ENCODE measurements around the gene PC. TPM values are rescaled to one million over a fixed set of nuclear protein-coding genes. Genes with fewer than 3 reads are reported as not detected.
A peak's percentile ranks its signal among the peaks of the same experiment; 100 is the strongest.

PC gene
- total RNA-seq, 1 donor from 2014 or later: 8.6 TPM

- ATAC-seq (ENCODE audit: poor library complexity) (no peak), DNase-seq (no peak)
These were observed 78.6 kb downstream of the PC start for GRCh38 chr11:66879583-66879982.

GRCh38 chr11:66879000-66879399 is 79.2 kb downstream of the PC start:
- DNase-seq (no peak), ATAC-seq (ENCODE audit: poor library complexity) (no peak)
- intact Hi-C loops (cut with DNase I): no loop called here

More at GRCh38 chr11:66879583-66879982, 78.6 kb downstream of the PC start:
- intact Hi-C loops (cut with DNase I): no loop called here

- no peak for DNase-seq
- intact Hi-C loops (cut with DNase I): no loop called here
- ATAC-seq (ENCODE audit: poor library complexity): peak; percentile 26
These were observed 79.7 kb downstream of the PC start for GRCh38 chr11:66878474-66878873.

- DNase-seq: no peak
- intact Hi-C loops (cut with DNase I): no loop called here
These were observed 80.4 kb downstream of the PC start for GRCh38 chr11:66877588-66878385.

GRCh38 chr11:66875378-66875777 is 82.8 kb downstream of the PC start:
- ATAC-seq (ENCODE audit: poor library complexity) (no peak), DNase-seq (no peak)
- intact Hi-C loops (cut with DNase I): no loop called here

More at GRCh38 chr11:66877588-66878385, 80.4 kb downstream of the PC start:
- ATAC-seq (ENCODE audit: poor library complexity): no peak

GRCh38 chr11:66874232-66874631 is 84.0 kb downstream of the PC start:
- no peak for DNase-seq
- ATAC-seq (ENCODE audit: poor library complexity): no peak
- intact Hi-C loops (cut with DNase I): no loop called here

- DNase-seq (no peak), ATAC-seq (ENCODE audit: poor library complexity) (no peak)
- intact Hi-C loops (cut with DNase I): no loop called here
These were observed 86.7 kb downstream of the PC start for GRCh38 chr11:66871521-66871901.

GRCh38 chr11:66870616-66871520 is 87.3 kb downstream of the PC start:
- no peak for DNase-seq
- no peak for ATAC-seq (ENCODE audit: poor library complexity)
- intact Hi-C loops (cut with DNase I): no loop called here

GRCh38 chr11:66870131-66870530 is 88.1 kb downstream of the PC start:
- DNase-seq: no peak
- intact Hi-C loops (cut with DNase I): no loop called here
- no peak for ATAC-seq (ENCODE audit: poor library complexity)

- intact Hi-C loops (cut with DNase I): no loop called here
- DNase-seq (no peak), ATAC-seq (ENCODE audit: poor library complexity) (no peak)
These were observed 88.7 kb downstream of the PC start for GRCh38 chr11:66869567-66869870.

- peak; percentile 59 for ATAC-seq (ENCODE audit: poor library complexity)
- intact Hi-C loops (cut with DNase I): no loop called here
- no peak for DNase-seq
These were observed 89.2 kb downstream of the PC start for GRCh38 chr11:66868726-66869566.

- intact Hi-C loops (cut with DNase I): no loop called here
- ATAC-seq (ENCODE audit: poor library complexity): no peak
- no peak for DNase-seq
These were observed 90.0 kb downstream of the PC start for GRCh38 chr11:66868082-66868725.

- DNase-seq: no peak
- ATAC-seq (ENCODE audit: poor library complexity): no peak
- intact Hi-C loops (cut with DNase I): no loop called here
These were observed 90.7 kb downstream of the PC start for GRCh38 chr11:66867425-66868040.

GRCh38 chr11:66866511-66866986 is 91.6 kb downstream of the PC start:
- ATAC-seq (ENCODE audit: poor library complexity): no peak
- DNase-seq: no peak
- intact Hi-C loops (cut with DNase I): no loop called here

GRCh38 chr11:66866007-66866406 is 92.2 kb downstream of the PC start:
- ATAC-seq (ENCODE audit: poor library complexity) (no peak), DNase-seq (no peak)
- intact Hi-C loops (cut with DNase I): no loop called here

- intact Hi-C loops (cut with DNase I): no loop called here
- no peak for ATAC-seq (ENCODE audit: poor library complexity)
These were observed 93.1 kb downstream of the PC start for GRCh38 chr11:66864924-66865697.

GRCh38 chr11:66864172-66864901 is 93.8 kb downstream of the PC start:
- no peak for ATAC-seq (ENCODE audit: poor library complexity)
- no peak for DNase-seq
- intact Hi-C loops (cut with DNase I): no loop called here

More at GRCh38 chr11:66864924-66865697, 93.1 kb downstream of the PC start:
- DNase-seq: no peak
